ENCODE data around the gene ZER1. TPM values are rescaled to one million over a fixed set of nuclear protein-coding genes. Genes with fewer than 3 reads are reported as not detected.

The ZER1 gene
- total and polyA plus RNA-seq, 2 of the 4 experiments (the other 2 are of a cell fraction) = 7.7 to 34.9 TPM

- dilution Hi-C loops (cut with HindIII; ENCODE audit: low sequenced_read_pairs, unreplicated experiment) (no loop called here), intact Hi-C loops (cut with micrococcal nuclease) (no loop called here), in situ Hi-C loops (cut with MboI; ENCODE audit: low sequenced_read_pairs) (no loop called here)
- Histone ChIP-seq H3K36me3 (ENCODE audit: control insufficient read depth, insufficient read depth, low read length) (peaks cover 13% of the 10 kb centered on the region), H3K4me3 (ENCODE audit: insufficient read depth, low read depth, low read length) (no peak overlapping the region), H2AK9ac (replicated peaks; ENCODE audit: low read depth, low read length, poor library complexity) (no peak overlapping the region), H3K14ac (replicated peaks; ENCODE audit: low read depth, low read length) (no peak overlapping the region), H2AFZ (replicated peaks; ENCODE audit: low read length, poor library complexity) (no peak overlapping the region), H3K4me2 (ENCODE audit: low read depth, low read length) (no peak overlapping the region), H3K9me1 (ENCODE audit: insufficient read depth, low read length) (peaks cover 10% of the 10 kb centered on the region), H2BK20ac (ENCODE audit: low read depth, low read length) (no peak overlapping the region), H4K91ac (ENCODE audit: insufficient read depth, low read depth, low read length) (no peak overlapping the region), H3K56ac (ENCODE audit: extremely low read depth, insufficient read depth, low read length) (no peak overlapping the region), H3K18ac (ENCODE audit: low read depth, low read length) (no peak overlapping the region), H4K20me1 (ENCODE audit: insufficient read depth, low read length) (no peaks in the 10 kb centered on the region; the same call in 1 of the 2 replicates), H4K5ac (ENCODE audit: low read depth, low read length) (no peak overlapping the region), H3K4ac (ENCODE audit: low read depth, low read length) (no peak overlapping the region), H3K9ac (ENCODE audit: low read depth, low read length) (no peak overlapping the region), H3K4me1 (ENCODE audit: control insufficient read depth, insufficient read depth, low read length) (peaks cover 2% of the 10 kb centered on the region; the same call in 1 of the 2 replicates), H2BK15ac (ENCODE audit: low read depth, low read length) (no peak overlapping the region), H3K9me3 (ENCODE audit: control insufficient read depth, insufficient read depth, low read length) (no peaks in the 10 kb centered on the region), H4K8ac (ENCODE audit: low read depth in 2 of 2, low read length in 2 of 2) (no peak overlapping the region), H3K23ac (ENCODE audit: low read depth, low read length) (no peak overlapping the region), H3K79me1 (ENCODE audit: low read depth in 1 of 2, low read length in 2 of 2) (peaks cover 0 to 4% of the 10 kb centered on the region in 2 experiments; a peak in 2 of 4 replicates), H2BK120ac (ENCODE audit: low read depth, low read length) (no peak overlapping the region), H3K27me3 (ENCODE audit: control insufficient read depth, insufficient read depth, low read length) (no peaks in the 10 kb centered on the region), H2AK5ac (ENCODE audit: low read depth, low read length) (no peak overlapping the region), H3K27ac (ENCODE audit: insufficient read depth, low read length) (no peak overlapping the region), H2BK5ac (ENCODE audit: low read depth, low read length, poor library complexity, severe bottlenecking) (no peak overlapping the region)
- BruUV-seq (replicated peaks) = no TSS peak
- ChIA-PET POLR2A (ENCODE audit: unreplicated experiment) (no interaction called here), CTCF (no interaction called here)
- TF ChIP-seq MXI1 (IDR thresholded peaks at IDR 0.05; ENCODE audit: borderline replicate concordance, low read depth, low read length) = no peak
- TF ChIP-seq RAD21 (IDR thresholded peaks at IDR 0.05; ENCODE audit: low read length) = no peak
- TF ChIP-seq NFE2L2 (IDR thresholded peaks at IDR 0.05; ENCODE audit: low read depth, low read length) = no peak
- no peak for TF ChIP-seq FOS (IDR thresholded peaks at IDR 0.05; ENCODE audit: low read depth, low read length)
- TF ChIP-seq CHD1 (IDR thresholded peaks at IDR 0.05; ENCODE audit: low read depth, low read length) = no peak
- TF ChIP-seq SMC3 (IDR thresholded peaks at IDR 0.05; ENCODE audit: low read depth, low read length) = no peak
- TF ChIP-seq CTCF (conservative IDR thresholded peaks at IDR 0.05; ENCODE audit: low read depth, low read length) = no peak
- no peak for TF ChIP-seq USF2 (IDR thresholded peaks at IDR 0.05; ENCODE audit: low read depth, low read length)
- TF ChIP-seq ELK1 (IDR thresholded peaks at IDR 0.05; ENCODE audit: borderline replicate concordance, low read depth, low read length) = no peak
- no peak for TF ChIP-seq MAFK (IDR thresholded peaks at IDR 0.05; ENCODE audit: low read depth, low read length)
- TF ChIP-seq POLR2A (IDR thresholded peaks at IDR 0.05; ENCODE audit: low read depth, low read length) = no peak
- TF ChIP-seq MAZ (IDR thresholded peaks at IDR 0.05; ENCODE audit: borderline replicate concordance, low read depth, low read length) = no peak
- TF ChIP-seq RCOR1 (IDR thresholded peaks at IDR 0.05; ENCODE audit: insufficient replicate concordance, low read length) = no peak
- no peak for TF ChIP-seq BHLHE40 (IDR thresholded peaks at IDR 0.05; ENCODE audit: low read depth, low read length)
- TF ChIP-seq CEBPB (IDR thresholded peaks at IDR 0.05; ENCODE audit: low read depth, low read length) = no peak
- TF ChIP-seq RFX5 (IDR thresholded peaks at IDR 0.05; ENCODE audit: low read depth, low read length) = no peak
- DNase-seq (no peak), ATAC-seq (ENCODE audit: low read depth) (no peak)
- 67% methylated on average over 3 of the region's 5 CpGs; no CpG with 5 or more reads in 1 of the 2 experiments for WGBS, 2 experiments (ENCODE audit: extremely low coverage in 2 of 2, insufficient read length in 1 of 2)
Measured at GRCh38 chr9:128729302-128729701, 42.4 kb downstream of the ZER1 start.
